HG03469 (cell line): ENCODE results near the gene TNNI2.

Experiments
- ATAC-seq: cut with Tn5 transposase; IDR thresholded peaks from one replicate; pipeline ENCODE4 v1.9.1; 2021; ENCODE audit warnings: mild to moderate bottlenecking, moderate library complexity, moderate number of reproducible peaks; ENCODE audit not compliant: unreplicated experiment

TNNI2 gene

DNA sequence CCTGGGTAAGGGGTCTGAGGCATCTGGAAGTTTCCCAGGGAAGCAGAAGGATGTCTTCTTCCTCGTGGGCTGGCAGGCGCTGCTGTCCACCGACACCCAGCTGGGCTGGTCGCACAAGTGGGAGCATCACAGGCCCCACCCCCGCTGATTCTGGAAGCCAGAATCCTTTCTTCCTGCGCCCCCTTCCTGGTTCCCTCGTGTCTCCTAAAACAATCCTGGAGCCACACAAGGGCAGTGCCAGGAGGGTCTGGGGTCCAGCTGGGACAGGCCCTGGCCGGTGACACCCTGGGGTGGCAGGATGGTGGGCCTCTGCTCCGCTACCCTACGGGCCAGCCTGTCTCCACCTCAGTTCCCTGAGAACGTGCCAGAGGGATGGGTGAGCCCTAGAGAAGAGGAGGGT lies 18.3 kb downstream of the TNNI2 start:
- ATAC-seq = no peak

DNA sequence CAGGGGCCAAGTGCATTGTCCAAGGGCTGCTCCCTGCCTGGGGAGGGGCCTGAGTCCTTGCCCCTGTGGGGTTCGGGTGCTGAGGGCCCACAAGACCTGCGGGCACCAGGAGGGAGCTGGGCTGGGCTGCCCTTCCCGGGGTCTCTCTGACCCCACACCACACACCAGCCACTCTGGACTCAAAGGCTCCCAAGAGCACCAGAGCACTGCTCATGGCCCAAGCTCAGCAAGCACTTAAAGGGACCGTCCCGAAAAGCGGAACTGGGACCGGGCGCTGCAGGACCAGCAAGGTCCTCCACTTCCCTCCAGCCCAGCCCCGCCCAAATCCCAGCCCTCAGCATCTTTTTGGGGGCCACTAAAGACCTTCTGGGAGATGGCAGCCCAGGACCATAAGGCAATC lies 19.4 kb downstream of the TNNI2 start:
- no peak for ATAC-seq

DNA sequence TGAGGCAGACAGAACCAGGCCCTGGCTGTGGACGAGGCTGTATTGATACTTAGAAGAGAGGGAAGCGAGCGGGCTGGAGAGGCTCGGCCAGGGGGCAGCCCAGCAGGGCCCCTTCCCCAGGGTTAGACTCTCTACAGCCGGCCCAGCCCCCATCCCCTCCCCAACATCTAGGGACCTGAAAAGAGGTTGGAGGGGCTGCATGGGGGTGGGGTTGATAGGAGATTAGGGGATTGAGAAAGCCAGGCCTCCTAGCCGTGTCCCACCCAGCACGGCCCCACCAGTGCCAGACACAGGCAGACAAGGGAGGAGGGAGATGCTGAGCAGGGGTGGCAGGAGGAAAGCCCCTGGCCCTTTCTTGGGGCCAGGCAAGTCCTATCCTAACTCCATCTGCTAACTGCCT lies 19.8 kb downstream of the TNNI2 start:
- ATAC-seq = no peak

DNA sequence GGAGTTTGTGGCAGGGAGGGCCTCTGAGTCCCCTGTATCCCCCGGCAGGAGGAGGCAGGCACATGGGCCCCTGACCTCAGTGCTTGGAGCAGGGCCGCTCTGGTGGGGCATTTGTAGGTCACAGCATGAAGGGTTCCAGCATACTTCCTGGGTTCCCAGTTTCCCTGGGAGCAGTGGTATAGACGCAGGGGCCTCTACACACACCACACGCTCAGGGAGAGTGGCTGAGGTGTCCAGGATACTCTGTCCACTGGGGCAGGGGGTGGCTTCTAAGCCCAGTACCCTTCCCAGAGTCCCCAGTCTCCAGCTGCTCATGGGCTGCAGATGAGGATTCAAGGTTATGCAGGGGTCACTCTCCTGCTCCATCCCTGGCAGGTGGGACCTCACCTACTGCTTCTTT lies 20.2 kb downstream of the TNNI2 start:
- ATAC-seq = no peak

DNA sequence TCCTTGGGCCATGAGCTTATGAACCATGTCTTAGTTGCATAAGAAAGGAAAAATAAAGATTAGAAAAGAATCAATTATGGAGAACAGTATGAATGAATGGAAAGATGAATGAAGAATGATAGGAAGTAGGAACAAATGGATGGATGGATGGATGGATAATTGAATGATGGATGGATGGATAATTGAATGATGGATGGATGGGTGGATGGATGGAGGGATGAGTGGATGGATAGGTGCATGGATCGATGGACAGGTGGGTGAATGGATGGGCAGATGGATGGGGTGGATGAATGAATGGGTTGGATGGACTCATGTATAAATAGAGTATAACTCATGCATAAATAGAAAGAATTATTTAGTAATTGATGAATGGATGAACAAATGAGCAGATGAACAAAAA lies 21.3 kb downstream of the TNNI2 start:
- ATAC-seq = no peak

DNA sequence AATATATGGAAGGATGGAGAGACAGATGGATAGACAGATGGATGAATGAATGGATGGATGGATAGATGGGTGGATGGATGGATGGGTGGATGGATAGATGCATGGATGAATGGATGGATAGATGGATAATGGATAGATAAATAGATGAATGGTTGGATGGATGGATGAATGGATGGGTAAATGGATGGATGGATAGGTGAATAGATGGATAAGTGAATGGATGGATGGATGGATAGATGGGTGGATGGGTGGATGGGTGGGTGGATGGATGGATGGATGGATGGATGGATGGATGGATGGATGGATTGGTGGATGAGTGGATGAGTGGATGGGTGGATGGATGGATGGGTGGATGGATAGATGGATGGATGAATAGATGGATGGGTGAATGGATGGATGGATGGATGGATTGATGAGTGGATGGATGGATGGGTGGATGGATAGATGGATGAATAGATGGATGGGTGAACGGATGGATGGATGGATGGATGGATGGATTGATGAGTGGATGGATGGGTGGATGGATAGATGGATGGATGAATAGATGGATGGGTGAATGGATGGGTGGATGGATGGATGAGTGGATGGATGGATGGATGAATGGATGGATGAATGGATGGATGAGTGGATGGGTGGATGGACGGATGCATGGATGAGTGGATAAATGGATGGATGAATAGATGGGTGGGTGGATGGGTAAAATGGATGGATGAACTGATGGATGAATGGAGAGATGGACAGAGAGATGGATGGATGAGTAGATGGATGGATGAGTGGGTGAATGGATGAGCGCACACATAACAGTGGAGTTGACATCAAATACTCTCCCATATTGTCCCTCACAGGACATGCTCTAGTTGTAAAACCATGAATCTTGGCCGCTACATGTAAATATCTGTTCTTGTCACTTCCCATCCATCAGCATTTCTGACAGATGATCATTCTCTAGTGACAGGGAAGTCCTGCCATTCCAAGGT lies 22.9 kb downstream of the TNNI2 start:
- no peak for ATAC-seq

DNA sequence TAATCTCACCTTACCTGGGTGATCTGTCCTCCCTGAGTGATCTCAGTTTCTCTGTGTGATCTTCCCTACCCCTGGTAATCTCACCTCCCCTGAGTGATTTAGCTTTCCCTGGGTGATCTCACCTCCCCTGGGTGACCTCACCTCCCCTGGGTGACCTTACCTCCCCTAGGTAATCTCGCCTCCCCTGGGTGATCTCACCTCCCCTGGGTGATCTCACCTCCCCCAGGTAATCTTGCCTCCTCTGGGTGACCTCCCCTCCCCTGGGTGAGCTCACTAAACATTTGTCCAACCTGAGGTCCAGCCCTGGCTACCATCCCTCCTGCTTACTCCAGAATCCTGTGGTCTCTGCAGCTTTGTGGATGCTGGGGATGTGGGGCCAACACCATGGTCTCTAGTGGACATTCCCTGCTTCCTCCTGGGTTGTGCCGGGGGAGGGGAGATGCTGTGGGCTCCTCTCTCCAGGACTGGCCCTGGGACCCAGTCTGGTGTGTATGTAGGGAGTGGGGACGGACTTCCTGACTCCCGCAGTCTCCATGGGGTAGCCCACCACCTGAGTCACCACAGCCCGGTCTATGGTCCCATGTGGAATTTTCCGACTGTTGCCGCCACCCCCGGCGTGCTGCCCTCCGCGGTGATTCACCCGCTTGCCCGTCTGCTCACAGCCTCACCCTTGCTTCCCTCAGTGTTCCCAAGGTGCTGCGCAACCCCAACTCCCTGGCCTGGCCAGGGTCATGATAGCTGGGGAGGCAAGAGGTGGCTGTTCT lies 24.0 kb downstream of the TNNI2 start:
- ATAC-seq = no peak

DNA sequence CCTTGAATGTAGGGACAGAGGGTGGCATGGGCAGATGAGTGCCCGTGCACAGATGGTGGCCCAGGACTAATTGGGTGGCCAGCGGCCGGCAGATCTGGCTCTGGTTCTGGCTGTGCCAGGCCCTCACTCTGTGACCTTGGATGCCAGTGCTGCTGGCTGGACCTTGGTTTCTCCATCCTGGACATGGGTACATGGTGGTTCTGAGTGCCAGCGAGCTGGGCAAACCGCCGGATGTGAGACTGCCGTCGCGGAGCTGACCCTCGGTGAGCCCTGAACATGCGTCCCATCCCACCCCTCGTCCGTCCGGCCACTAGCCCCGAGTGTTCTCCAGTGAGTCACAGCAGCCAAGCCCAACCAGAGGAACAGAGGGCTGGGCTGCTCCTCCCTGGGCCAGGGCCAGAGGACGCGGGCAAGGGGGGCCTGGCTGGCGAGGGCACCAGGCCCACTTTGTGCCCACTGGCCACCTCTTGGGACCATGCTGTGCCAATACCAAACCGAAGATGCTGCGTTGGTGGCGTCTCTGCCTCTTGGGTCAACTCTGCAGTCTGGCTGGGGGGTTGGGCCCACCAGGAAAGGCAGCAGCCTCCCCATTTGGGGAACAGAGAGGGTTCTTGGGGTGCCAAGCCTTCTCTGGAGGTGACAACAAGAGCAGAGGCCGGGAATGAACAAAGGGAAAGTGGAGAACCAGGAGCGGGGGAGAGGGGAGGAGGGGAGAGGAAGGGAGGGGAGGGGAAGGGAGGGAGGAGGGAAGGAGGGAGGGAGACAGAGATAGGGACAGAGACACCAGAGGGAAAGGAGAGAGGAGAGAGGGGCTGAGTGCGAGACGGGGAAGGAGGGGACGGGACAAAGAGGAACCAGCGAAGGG lies 24.8 kb downstream of the TNNI2 start:
- no peak for ATAC-seq

DNA sequence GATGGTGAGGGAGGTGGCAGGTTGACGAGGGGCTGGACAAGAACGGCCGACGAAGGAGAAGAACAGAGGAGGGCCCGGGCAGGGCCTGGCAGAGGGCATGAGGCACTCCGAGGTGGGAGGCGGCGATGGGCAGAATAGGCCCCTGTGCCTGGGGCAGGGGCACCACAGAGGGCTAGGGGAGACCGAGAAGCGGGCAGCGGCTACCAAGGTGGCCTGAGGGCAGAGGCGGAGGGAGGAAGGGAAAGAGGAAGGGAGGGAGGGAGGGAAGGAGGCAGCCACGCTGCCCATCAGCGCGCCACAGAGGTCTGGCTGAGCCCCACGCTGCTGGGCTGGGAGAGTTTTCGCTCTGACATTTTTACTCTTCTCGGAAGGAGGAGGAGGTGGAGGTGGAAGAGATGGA lies 25.4 kb downstream of the TNNI2 start:
- ATAC-seq = no peak

DNA sequence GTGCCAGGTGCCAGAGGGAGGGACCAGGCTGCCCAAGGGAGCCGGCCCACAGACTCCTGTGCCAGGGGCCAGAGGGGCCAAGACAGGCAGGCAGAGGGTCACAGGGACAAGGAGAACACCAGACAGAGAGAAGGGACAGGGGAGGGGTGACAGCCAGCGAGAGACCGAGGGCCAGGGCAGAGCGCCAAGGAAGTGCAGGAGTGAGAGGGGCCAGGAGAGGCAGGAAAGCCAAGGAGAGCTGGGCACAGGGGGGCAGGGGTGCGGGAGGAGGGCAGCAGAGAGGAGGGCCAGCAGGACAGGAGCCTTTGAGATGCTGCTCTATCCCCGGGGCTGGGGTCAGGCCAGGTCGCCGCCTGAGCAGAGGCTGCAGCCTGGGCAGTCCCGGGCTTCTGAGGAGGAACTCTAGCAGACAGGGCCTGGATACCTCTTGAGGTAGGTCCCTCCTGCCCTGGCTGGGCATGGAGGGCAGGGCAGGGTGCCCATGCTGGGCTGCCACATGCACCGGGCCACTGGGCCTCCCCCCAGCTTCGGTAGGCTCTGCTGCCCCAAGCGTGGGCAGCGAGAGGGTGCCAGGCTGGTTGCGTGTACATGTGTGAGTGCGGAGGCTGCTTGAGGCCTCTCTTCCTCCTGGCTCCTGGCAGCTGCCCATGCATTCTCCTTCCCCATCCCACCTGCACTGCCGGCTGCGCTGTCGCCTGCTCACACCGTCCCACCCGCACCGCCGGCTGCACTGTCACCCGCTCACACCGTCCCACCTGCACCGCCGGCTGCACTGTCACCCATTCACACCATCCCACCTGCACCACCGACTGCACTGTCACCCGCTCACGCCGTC lies 26.3 kb downstream of the TNNI2 start:
- ATAC-seq = no peak

DNA sequence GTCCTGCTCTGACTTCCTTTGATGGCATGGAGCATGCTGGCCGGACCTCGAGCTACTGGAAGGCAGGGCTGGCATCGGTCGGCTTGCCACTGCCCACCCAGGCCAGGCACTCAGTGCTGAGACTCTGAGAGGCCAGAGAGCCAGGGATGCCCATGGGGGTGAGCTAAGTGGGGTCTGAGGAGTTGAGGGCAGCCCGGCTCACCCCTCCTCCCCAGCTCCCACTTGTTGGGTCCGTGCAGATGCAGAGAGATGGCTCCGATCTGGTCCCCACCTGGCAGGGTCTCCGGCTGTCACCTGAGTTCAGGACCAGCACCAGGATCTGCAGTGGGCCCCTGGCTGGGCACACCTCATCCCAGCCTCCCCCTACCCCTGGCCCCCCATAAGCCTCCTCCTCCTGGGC lies 27.4 kb downstream of the TNNI2 start:
- ATAC-seq = no peak

DNA sequence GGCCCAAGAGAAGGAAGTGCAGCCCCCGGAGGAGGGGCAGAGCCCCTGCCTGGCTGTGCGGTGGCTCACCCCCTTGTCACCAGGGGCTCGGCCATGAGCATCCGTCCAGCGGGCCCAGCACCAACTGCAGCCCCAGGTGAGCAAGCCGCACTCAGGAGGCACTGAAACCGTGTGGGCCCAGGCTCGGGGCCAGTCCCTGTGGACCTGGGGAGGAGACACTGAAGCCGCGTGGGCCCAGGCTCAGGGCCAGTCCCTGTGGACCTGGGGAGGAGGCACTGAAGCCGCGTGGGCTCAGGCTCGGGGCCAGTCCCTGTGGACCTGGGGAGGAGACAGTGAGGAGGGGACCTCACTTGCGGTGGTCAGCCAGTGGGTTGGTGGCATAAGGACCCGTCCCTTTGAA lies 28.0 kb downstream of the TNNI2 start:
- ATAC-seq = no peak

DNA sequence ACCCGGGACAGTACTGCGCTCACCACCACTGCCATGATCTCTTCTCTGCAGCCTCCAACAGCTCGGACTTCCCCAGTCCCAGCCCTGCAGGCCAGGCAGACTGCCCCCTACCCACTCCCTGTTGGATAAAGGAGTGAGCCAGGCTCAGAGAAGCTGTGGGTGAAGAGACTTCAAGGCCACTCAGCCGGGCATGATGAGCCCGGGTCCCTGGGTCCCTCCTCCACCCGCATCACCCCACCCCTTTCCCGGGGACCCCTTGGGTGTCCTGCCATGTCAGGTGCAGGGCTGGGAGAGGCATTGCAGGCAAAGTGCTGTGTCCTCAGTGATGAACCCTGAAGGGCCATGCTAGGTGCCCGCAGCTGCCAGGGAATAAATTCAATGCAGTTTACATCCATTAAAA lies 28.6 kb downstream of the TNNI2 start:
- ATAC-seq = no peak

DNA sequence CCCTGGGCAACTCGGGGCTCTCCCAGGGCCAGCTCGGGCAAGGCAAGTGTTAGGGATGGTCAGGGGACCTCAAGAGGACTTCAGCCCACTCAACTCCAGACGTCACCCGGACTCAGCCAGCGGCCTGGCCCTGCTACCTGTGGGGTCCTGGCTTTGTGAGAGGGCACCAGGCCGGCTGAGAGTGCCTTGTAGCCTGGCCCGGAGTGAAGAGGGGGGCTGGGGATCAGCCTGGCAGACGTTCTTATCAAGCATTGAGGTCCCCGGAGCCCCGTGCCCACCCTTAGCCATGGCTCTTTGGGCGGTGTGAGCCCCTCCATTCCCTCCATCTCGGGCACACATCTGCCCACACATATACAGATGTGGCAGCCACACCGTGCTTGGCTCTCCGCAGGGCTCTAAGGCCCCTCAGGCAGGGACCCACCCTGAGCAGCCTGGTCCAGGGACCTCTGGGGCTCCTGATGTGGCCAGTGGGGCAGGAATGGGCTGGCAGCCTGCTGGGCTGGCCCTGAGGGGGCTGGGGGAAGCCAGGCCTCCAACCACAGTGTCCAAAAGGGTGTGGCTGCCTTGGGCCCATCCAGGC lies 29.4 kb downstream of the TNNI2 start:
- no peak for ATAC-seq

DNA sequence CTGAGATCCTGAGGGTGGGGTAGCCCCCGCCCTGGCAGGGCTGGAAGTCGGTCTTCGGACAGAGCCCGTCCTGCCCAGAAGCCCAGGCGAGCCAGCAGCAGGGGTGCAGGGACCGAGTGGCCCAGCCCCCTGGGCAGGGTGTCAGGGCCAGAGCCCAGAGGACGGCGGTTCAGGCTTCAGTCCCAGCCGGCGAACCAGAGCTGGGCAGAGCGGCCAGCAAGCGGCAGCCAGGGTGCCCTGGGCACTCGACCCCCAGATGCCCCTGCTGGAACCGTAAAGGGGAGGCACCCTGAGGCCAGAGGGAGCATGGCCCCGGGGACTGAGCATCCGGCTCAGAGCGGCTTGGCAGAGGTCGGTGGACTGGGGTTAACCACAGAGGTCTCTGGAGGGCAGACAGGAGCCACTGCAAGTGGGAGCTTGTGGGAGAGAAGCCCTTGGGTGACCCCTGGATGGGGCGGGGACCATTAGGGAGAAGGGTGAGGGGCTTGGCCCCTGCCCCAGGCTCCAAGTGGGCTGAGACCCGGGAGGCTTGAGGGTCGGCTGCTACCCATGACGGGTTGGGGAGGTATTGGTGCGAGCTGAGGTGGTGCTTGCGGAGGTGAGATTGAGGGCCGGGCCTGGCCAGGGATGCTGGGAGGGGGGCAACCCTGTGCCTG lies 30.0 kb downstream of the TNNI2 start:
- ATAC-seq = no peak

DNA sequence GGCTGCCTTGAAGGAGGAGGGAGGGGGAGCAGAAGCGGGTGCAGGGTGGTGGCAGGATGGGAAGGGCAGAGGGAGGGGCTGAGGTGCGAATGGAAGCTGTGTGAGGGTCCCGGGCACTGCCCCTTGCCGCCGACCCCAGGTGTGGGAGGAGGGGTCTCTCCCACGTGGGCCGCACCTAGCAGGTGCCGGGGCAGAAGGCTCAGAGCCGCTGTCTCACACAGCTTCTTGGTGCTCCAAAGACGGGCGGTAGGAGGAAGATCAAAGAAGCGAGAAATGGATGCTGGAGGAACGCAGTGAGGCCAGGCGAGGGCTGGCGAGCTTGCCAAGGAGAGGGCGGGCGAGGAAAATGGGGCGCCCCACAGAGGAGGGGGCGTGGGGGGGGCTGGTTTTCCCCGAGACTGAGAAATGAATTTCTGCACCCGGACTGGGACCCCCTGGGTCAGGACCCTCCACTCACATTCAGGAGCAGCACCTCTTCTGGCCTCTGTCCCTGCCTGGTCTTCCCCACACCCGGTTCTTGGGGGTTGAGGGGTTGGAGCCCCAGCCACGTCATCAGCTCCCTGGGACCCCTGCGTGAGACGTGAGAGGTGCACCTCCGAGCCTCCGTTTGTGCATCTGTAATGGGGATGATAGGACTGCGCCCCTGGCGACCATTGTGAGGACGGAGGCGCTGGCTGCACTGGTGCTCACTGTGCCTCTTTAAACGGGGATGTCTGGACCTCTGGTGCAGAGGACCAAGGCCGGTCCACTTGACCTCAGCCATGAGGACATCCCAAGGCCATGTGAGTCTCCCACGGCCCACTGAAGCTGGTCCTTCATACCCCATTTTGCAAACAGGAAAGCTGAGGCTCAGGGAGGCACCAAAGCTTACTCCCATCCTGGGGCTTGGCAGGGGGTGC lies 30.9 kb downstream of the TNNI2 start:
- ATAC-seq = no peak

DNA sequence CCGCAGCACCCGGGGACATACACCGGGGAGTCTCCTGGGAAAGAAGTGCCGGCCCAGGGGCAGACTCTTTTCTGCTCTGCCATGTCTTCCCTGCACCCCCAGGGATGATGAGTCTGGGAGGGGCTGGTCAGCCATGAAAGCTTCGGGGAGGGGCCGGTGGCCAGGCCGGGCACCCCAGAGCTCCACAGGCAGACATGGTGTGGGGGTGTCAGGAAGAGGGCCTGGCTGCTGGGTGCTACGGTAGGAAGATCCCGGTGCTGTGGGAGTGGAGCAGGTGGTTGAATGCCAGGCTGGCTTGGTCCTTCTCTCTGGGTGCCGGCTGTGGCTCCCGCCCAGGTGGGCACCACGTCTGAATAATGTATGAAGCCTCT lies 31.5 kb downstream of the TNNI2 start:
- no peak for ATAC-seq

DNA sequence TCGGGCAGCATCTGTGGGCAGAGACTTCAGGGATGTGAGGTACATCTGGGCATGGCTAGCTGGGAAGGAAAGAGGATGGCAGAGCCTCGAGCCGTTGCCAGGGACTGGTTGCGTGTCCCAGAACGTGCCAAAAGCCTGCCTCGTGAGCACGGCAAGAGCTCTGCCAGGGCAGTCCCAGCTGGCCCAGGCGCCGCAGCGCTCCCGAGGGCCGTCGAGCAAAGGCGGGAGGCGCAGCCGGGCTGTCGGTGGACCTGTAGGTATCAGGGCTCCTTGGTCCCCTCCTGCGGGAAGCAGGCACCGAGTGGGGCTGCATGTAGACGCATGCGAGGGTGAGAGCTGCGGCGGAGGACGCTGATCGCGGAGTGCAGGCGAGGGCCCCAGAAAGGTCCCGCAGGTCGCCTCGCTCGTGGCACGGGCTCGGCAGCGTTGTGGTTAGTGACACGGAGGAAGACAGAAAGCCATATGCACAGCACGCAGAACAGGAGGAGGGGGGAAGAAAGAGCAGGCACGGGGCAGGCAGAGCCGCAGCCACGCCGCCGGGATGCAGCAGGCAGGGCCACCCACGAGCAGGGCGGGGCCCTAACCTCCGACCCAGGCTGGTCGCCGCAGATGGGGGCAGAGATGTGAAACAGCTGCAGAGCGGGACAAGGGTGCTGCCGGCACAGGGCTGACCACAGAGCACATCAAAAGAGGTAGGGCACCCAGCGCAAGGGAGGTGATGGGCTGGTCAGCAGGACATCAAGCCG lies 32.1 kb downstream of the TNNI2 start:
- no peak for ATAC-seq
